ENCODE measurements around the gene ALG2.

DNA sequence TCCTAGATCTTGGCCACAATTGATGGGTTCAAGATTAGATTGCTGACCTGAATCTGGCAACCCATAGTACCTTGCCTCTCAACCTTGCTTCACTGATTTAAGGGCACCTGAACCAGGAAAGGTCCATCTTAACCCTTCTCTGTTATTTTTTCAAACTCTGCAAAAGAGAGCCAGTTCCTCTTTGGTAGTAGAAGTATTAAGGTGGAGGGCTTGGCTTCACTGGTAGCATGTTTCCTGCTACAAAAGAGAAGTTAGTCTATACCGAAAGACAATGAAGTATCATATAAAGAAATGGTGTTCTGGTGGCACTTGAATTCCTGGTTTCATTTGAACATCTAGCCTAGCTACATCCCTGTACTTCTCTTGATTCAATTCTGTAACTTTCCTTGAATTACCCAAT, 8.5 kb downstream of the ALG2 start:
- TF ChIP-seq, protein P1, sequence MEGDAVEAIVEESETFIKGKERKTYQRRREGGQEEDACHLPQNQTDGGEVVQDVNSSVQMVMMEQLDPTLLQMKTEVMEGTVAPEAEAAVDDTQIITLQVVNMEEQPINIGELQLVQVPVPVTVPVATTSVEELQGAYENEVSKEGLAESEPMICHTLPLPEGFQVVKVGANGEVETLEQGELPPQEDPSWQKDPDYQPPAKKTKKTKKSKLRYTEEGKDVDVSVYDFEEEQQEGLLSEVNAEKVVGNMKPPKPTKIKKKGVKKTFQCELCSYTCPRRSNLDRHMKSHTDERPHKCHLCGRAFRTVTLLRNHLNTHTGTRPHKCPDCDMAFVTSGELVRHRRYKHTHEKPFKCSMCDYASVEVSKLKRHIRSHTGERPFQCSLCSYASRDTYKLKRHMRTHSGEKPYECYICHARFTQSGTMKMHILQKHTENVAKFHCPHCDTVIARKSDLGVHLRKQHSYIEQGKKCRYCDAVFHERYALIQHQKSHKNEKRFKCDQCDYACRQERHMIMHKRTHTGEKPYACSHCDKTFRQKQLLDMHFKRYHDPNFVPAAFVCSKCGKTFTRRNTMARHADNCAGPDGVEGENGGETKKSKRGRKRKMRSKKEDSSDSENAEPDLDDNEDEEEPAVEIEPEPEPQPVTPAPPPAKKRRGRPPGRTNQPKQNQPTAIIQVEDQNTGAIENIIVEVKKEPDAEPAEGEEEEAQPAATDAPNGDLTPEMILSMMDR (IDR thresholded peaks at IDR 0.05), result no peak
- TF ChIP-seq POLR2A (IDR thresholded peaks at IDR 0.05), result no peak
- TF ChIP-seq POLR2AphosphoS5 (IDR thresholded peaks at IDR 0.05), result no peak
